ENCODE measurements around the gene INMT. TPM values are rescaled to one million over a fixed set of nuclear protein-coding genes. Genes with fewer than 3 reads are reported as not detected.

Gene INMT
- total and polyA plus RNA-seq, 2 experiments from 2014 or later = 0.79 to 1.1 TPM

- TF ChIP-seq REST (IDR thresholded peaks at IDR 0.05; ENCODE audit: unreplicated experiment) (no peak), STAT1 (IDR thresholded peaks at IDR 0.05; ENCODE audit: unreplicated experiment) (no peak), JUNB (IDR thresholded peaks at IDR 0.05; ENCODE audit: unreplicated experiment) (no peak), EZH2phosphoT487 (IDR thresholded peaks at IDR 0.05; ENCODE audit: unreplicated experiment) (no peak), ZNF331 (CRISPR knock-in tag; IDR thresholded peaks at IDR 0.05; ENCODE audit: low read depth) (no peak), CREB1 (CRISPR knock-in tag; IDR thresholded peaks at IDR 0.05; ENCODE audit: low read depth) (no peak), POLR2AphosphoS5 (IDR thresholded peaks at IDR 0.05; ENCODE audit: low read depth) (no peak)
Observed at GRCh38 chr7:30765408-30765807, 13.5 kb downstream of the INMT start (continued).

GRCh38 chr7:30770845-30771173 is 18.9 kb downstream of the INMT start:
- no peak for ATAC-seq
- no peaks in the 10 kb centered on the region; the same call in 1 of the 2 replicates for H4K20me1 ChIP-seq (replicated peaks; ENCODE audit: insufficient read depth)
- H3F3A ChIP-seq (replicated peaks; ENCODE audit: low read depth) = no peaks in the 10 kb centered on the region
- Mint-ChIP-seq H3K36me3 (ENCODE audit: low read depth) (no peaks in the 10 kb centered on the region), H3K4me1 (peaks cover 8% of the 10 kb centered on the region; the same call in 2 of the 3 replicates), H3K4me3 (peak overlapping the region; percentile 80), H3K27ac (no peak overlapping the region), H3K9me3 (no peaks in the 10 kb centered on the region), H3K27me3 (ENCODE audit: insufficient read depth, low read depth, poor library complexity) (no peaks in the 10 kb centered on the region)
- H3K36me3 ChIP-seq (ENCODE audit: insufficient read depth) = no peaks in the 10 kb centered on the region
- no peak overlapping the region for H3K27ac ChIP-seq (ENCODE audit: low read depth)
- no peaks in the 10 kb centered on the region; the same call in 1 of the 2 replicates for H3K79me2 ChIP-seq (replicated peaks; ENCODE audit: insufficient read depth)
- H3K27me3 ChIP-seq (ENCODE audit: insufficient read depth) = no peaks in the 10 kb centered on the region
- no peak for TF ChIP-seq JUNB (IDR thresholded peaks at IDR 0.05; ENCODE audit: unreplicated experiment)
- no peak for TF ChIP-seq CTCF (conservative IDR thresholded peaks at IDR 0.05; ENCODE audit: low read depth in 2 of 2)
- no peaks in the 10 kb centered on the region for H3K9me2 ChIP-seq (ENCODE audit: insufficient read depth)
- peak overlapping the region; percentile 99 for H2AFZ ChIP-seq
- DNase-seq (ENCODE audit: low spot score) = no peak
- H3K4me2 ChIP-seq = peak overlapping the region; percentile 95
- H3K4me3 ChIP-seq = peak overlapping the region; percentile 97
- peaks cover 6% of the 10 kb centered on the region; the same call in 1 of the 2 replicates for H3K4me1 ChIP-seq (ENCODE audit: insufficient read depth)

Data from GM23338 (cell line).